ENCODE data around the gene DYNC1I2. TPM values are rescaled to one million over a fixed set of nuclear protein-coding genes. Genes with fewer than 3 reads are reported as not detected.

The DYNC1I2 gene
- polyA plus RNA-seq, 3 donors, result 30.8 to 39.1 (median 32.2) TPM

DNA sequence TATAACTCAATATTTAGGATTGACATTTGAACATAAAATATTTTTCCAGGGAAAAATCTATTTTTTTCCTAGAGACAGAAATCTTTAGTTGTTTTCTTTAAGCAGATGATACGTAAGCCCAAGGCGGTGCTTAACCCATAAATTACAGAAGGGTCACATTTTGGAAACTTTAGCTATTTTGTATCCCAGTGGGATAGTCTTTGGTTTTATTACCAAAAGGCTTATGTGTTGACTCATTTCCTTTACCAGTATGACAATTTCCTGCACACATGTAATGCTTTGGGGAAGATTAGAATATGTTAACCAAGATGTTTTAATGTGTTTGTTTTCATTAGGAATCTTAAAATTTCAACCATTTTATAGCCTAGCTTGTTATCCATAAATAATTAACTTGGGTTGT, 24.8 kb downstream of the DYNC1I2 start:
- no peak overlapping the region for H3K27ac Mint-ChIP-seq
- no peaks in the 10 kb centered on the region for H3K27me3 Mint-ChIP-seq (ENCODE audit: low read depth in 3 of 3)
- H3K4me3 Mint-ChIP-seq, result no peak overlapping the region
- intact Hi-C loops (cut with micrococcal nuclease), result no loop called here
- DNase-seq, result no peak
- no CpG with 5 or more reads among the region's 2 CpGs for WGBS (ENCODE audit: insufficient coverage)
- Histone ChIP-seq H2AFZ (ENCODE audit: insufficient read depth, low read depth, low read length, poor library complexity, severe bottlenecking) (no peak overlapping the region), H3K4me1 (ENCODE audit: control insufficient read depth in 1 of 2, insufficient read depth in 2 of 2, low read length in 2 of 2) (no peaks in the 10 kb centered on the region), H3K9me3 (replicated peaks in 1 of 2; ENCODE audit: control insufficient read depth in 1 of 2, insufficient read depth in 1 of 2, low read length in 2 of 2) (no peaks in the 10 kb centered on the region), H3K27ac (ENCODE audit: low read depth in 1 of 2, low read length in 2 of 2) (no peak overlapping the region), H3K4me3 (replicated peaks in 1 of 3; ENCODE audit: low read depth in 2 of 3, low read length in 3 of 3) (no peak overlapping the region), H3K4me2 (replicated peaks; ENCODE audit: extremely low read depth, low read length, poor library complexity, severe bottlenecking) (no peak overlapping the region), H3K79me2 (ENCODE audit: insufficient read depth, low read length) (peaks cover 11% of the 10 kb centered on the region), H3K27me3 (ENCODE audit: control insufficient read depth in 2 of 2, insufficient read depth in 2 of 2, low read length in 2 of 2) (no peaks in the 10 kb centered on the region), H3K9ac (ENCODE audit: insufficient read depth, low read length, poor library complexity, severe bottlenecking) (no peak overlapping the region), H3K36me3 (replicated peaks in 1 of 2; ENCODE audit: control insufficient read depth in 1 of 2, insufficient read depth in 2 of 2, low read length in 2 of 2) (peaks cover 35 to 65% of the 10 kb centered on the region in 2 donors), H4K20me1 (ENCODE audit: insufficient read depth, low read length) (peaks cover 20% of the 10 kb centered on the region)
- no peaks in the 10 kb centered on the region for H3K9me3 Mint-ChIP-seq
- TF ChIP-seq, protein P1, sequence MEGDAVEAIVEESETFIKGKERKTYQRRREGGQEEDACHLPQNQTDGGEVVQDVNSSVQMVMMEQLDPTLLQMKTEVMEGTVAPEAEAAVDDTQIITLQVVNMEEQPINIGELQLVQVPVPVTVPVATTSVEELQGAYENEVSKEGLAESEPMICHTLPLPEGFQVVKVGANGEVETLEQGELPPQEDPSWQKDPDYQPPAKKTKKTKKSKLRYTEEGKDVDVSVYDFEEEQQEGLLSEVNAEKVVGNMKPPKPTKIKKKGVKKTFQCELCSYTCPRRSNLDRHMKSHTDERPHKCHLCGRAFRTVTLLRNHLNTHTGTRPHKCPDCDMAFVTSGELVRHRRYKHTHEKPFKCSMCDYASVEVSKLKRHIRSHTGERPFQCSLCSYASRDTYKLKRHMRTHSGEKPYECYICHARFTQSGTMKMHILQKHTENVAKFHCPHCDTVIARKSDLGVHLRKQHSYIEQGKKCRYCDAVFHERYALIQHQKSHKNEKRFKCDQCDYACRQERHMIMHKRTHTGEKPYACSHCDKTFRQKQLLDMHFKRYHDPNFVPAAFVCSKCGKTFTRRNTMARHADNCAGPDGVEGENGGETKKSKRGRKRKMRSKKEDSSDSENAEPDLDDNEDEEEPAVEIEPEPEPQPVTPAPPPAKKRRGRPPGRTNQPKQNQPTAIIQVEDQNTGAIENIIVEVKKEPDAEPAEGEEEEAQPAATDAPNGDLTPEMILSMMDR (IDR thresholded peaks at IDR 0.05), result no peak
- peaks cover 8% of the 10 kb centered on the region for H3K4me1 Mint-ChIP-seq
- H3K36me3 Mint-ChIP-seq, result peaks cover 32 to 52% of the 10 kb centered on the region in 2 donors

DNA sequence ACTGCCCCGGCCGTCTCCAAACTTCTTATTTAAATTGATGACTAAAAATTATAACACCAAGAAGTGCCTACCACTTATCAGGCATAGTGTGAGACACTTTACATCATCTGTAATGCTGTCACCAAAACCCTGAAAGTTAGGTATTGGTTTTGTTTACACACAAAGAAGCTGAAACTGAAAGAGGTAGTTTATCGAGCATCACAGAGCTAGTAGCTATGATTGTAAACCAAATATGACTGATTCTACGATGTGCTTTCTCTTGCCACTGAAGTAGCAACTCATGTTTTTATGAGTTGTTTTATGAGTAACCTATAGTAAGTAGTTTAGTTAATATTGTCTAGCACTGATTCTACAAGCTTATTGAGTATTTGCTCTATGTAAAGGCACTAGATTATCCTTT, 31.5 kb downstream of the DYNC1I2 start:
- H3K9ac ChIP-seq (ENCODE audit: insufficient read depth, low read length, poor library complexity, severe bottlenecking), result no peak overlapping the region
- Mint-ChIP-seq H3K4me3 (no peak overlapping the region), H3K27me3 (ENCODE audit: low read depth in 3 of 3) (no peaks in the 10 kb centered on the region), H3K9me3 (no peaks in the 10 kb centered on the region), H3K27ac (no peak overlapping the region), H3K36me3 (peaks cover 43 to 60% of the 10 kb centered on the region in 2 donors), H3K4me1 (no peaks in the 10 kb centered on the region)
- no peak overlapping the region for H3K4me3 ChIP-seq (replicated peaks in 1 of 3; ENCODE audit: low read depth in 2 of 3, low read length in 3 of 3)
- no peaks in the 10 kb centered on the region for H3K27me3 ChIP-seq (ENCODE audit: control insufficient read depth in 2 of 2, insufficient read depth in 2 of 2, low read length in 2 of 2)
- no peak overlapping the region for H3K4me2 ChIP-seq (replicated peaks; ENCODE audit: extremely low read depth, low read length, poor library complexity, severe bottlenecking)
- H3K4me1 ChIP-seq (ENCODE audit: control insufficient read depth in 1 of 2, insufficient read depth in 2 of 2, low read length in 2 of 2), result no peaks in the 10 kb centered on the region
- no peaks in the 10 kb centered on the region for H3K79me2 ChIP-seq (ENCODE audit: insufficient read depth, low read length)
- H3K36me3 ChIP-seq (replicated peaks in 1 of 2; ENCODE audit: control insufficient read depth in 1 of 2, insufficient read depth in 2 of 2, low read length in 2 of 2), result peaks cover 47 to 91% of the 10 kb centered on the region in 2 donors
- TF ChIP-seq, protein P1 (IDR thresholded peaks at IDR 0.05), result no peak
- H4K20me1 ChIP-seq (ENCODE audit: insufficient read depth, low read length), result no peaks in the 10 kb centered on the region
- H3K9me3 ChIP-seq (replicated peaks in 1 of 2; ENCODE audit: control insufficient read depth in 1 of 2, insufficient read depth in 1 of 2, low read length in 2 of 2), result no peaks in the 10 kb centered on the region
- DNase-seq, result no peak
- intact Hi-C loops (cut with micrococcal nuclease), result no loop called here
- 100% methylated on average over 1 of the region's 4 CpGs for WGBS (ENCODE audit: insufficient coverage)
- H3K27ac ChIP-seq (ENCODE audit: low read depth in 1 of 2, low read length in 2 of 2), result no peak overlapping the region
- no peak overlapping the region for H2AFZ ChIP-seq (ENCODE audit: insufficient read depth, low read depth, low read length, poor library complexity, severe bottlenecking)

Data from CD14-positive monocyte (primary cell).